ENCODE data around the gene MYPOP. TPM values are rescaled to one million over a fixed set of nuclear protein-coding genes. Genes with fewer than 3 reads are reported as not detected.

MYPOP gene
- total RNA-seq, 1 donor from 2014 or later = 9.1 TPM

GRCh38 chr19:45884682-45885555 lies 17.5 kb downstream of the MYPOP start:
- Mint-ChIP-seq H3K4me3 (peak overlapping the region; percentile 64), H3K36me3 (ENCODE audit: low read depth) (peaks cover 3% of the 10 kb centered on the region), H3K4me1 (peaks cover 28% of the 10 kb centered on the region), H3K27me3 (ENCODE audit: low read depth) (peaks cover 9% of the 10 kb centered on the region), H3K27ac (ENCODE audit: unreplicated experiment) (peak overlapping the region; percentile 19), H3K9me3 (no peaks in the 10 kb centered on the region)
- no peak for TF ChIP-seq CTCF (conservative IDR thresholded peaks at IDR 0.05)
- DNase-seq (ENCODE audit: low read depth, low spot score) = no peak

GRCh38 chr19:45883881-45884681 lies 18.3 kb downstream of the MYPOP start:
- no peaks in the 10 kb centered on the region for H3K9me3 Mint-ChIP-seq
- peaks cover 32% of the 10 kb centered on the region for H3K4me1 Mint-ChIP-seq
- H3K27me3 Mint-ChIP-seq (ENCODE audit: low read depth) = peaks cover 9% of the 10 kb centered on the region
- peaks cover 3% of the 10 kb centered on the region for H3K36me3 Mint-ChIP-seq (ENCODE audit: low read depth)
- TF ChIP-seq CTCF (conservative IDR thresholded peaks at IDR 0.05) = no peak
- H3K27ac Mint-ChIP-seq (ENCODE audit: unreplicated experiment) = no peak overlapping the region
- no peak for DNase-seq (ENCODE audit: low read depth, low spot score)
- peak overlapping the region; percentile 86 for H3K4me3 Mint-ChIP-seq

GRCh38 chr19:45883586-45883880 lies 18.9 kb downstream of the MYPOP start:
- Mint-ChIP-seq H3K27me3 (ENCODE audit: low read depth) (peaks cover 9% of the 10 kb centered on the region), H3K9me3 (no peaks in the 10 kb centered on the region), H3K36me3 (ENCODE audit: low read depth) (peaks cover 3% of the 10 kb centered on the region), H3K4me3 (peak overlapping the region; percentile 86), H3K27ac (ENCODE audit: unreplicated experiment) (no peak overlapping the region), H3K4me1 (peaks cover 36% of the 10 kb centered on the region)
- TF ChIP-seq CTCF (conservative IDR thresholded peaks at IDR 0.05) = peak; percentile 27
- no peak for DNase-seq (ENCODE audit: low read depth, low spot score)

- peak; percentile 93 for DNase-seq (ENCODE audit: low read depth, low spot score)
- Mint-ChIP-seq H3K4me1 (peaks cover 40% of the 10 kb centered on the region), H3K27me3 (ENCODE audit: low read depth) (peaks cover 9% of the 10 kb centered on the region), H3K36me3 (ENCODE audit: low read depth) (peaks cover 3% of the 10 kb centered on the region), H3K4me3 (peak overlapping the region; percentile 86), H3K9me3 (no peaks in the 10 kb centered on the region), H3K27ac (ENCODE audit: unreplicated experiment) (no peak overlapping the region)
- TF ChIP-seq CTCF (conservative IDR thresholded peaks at IDR 0.05) = peak; percentile 95
Measured at GRCh38 chr19:45882652-45883585, 19.5 kb downstream of the MYPOP start.

GRCh38 chr19:45881909-45882528 lies 20.4 kb downstream of the MYPOP start:
- no peak for TF ChIP-seq CTCF (conservative IDR thresholded peaks at IDR 0.05)
- peak overlapping the region; percentile 34 for H3K4me3 Mint-ChIP-seq
- peaks cover 9% of the 10 kb centered on the region for H3K27me3 Mint-ChIP-seq (ENCODE audit: low read depth)
- H3K27ac Mint-ChIP-seq (ENCODE audit: unreplicated experiment) = no peak overlapping the region
- no peaks in the 10 kb centered on the region for H3K9me3 Mint-ChIP-seq
- peaks cover 3% of the 10 kb centered on the region for H3K36me3 Mint-ChIP-seq (ENCODE audit: low read depth)
- no peak for DNase-seq (ENCODE audit: low read depth, low spot score)
- H3K4me1 Mint-ChIP-seq = peaks cover 43% of the 10 kb centered on the region
